Suppressor macrophage (primary cell): ENCODE results near the gene RAB17.

Experiments
- DNase-seq, 4 experiments: peaks; one replicate each; pipeline ENCODE4 v3.0.0-alpha.2; 2020 to 2022
- total RNA-seq, 17 experiments: gene quantifications; one replicate each; lab custom pipeline; 2026; ENCODE audit warnings: mixed read lengths in 6 of 17, inconsistent platforms in 3 of 17; lab: John Stamatoyannopoulos, UW

Gene RAB17
- total RNA-seq, result 0 to 3.2 (median 0.75) reads per million in 17 experiments

- no peak for DNase-seq
These were observed at the start of gene RAB17 for GRCh38 chr2:237590272-237591140. TSS of gene RAB17 (minus strand) at chr2:237590734. CDS start at chr2:237586154, 4,580 bp downstream.

- no peak for DNase-seq
These were observed 49.3 kb upstream of the RAB17 start for GRCh38 chr2:237639836-237640220.

DNA sequence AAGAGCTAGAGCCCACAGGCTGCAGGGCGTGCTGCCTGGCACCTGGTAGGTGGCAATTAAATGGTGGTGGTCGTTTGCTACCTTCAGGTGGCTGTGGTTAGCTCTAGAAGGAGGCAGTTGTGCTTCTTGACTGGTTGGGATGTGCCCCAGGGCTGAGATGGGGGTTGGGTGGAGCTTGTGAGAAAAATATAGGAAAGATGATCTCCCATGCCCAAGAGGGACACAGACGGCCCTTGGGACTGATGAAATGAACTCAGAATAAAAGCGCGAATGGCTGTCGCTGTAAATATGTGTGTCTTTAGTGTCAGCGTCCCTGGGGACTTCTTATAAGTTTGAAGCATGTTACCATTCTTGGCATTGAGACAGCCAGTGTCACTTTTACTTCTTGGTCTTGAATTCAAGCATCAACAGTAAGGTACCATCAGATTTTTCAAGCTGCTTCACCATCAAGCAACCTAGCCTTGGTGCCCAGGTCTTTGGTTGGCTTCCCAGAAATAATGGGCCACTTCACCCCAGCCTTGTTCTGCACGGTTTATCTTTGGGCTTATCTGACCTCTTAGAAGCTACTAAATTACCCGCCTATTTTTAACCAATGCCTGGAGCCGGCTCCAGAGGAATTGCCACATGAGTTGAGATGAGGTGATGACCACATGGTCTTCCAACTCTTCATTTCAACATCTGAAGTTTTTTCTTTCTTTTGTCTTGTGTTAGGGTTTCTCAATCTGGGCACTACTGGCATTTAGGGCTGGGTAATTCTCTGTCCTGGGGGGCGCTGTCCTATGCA lies 48.7 kb upstream of the RAB17 start:
- peak in 2 of 4 experiments; percentile 35 to 38 for DNase-seq

GRCh38 chr2:237638176-237638575 lies 47.6 kb upstream of the RAB17 start:
- DNase-seq, result no peak

- no peak for DNase-seq
These were observed 47.0 kb upstream of the RAB17 start for GRCh38 chr2:237637429-237638135.

DNA sequence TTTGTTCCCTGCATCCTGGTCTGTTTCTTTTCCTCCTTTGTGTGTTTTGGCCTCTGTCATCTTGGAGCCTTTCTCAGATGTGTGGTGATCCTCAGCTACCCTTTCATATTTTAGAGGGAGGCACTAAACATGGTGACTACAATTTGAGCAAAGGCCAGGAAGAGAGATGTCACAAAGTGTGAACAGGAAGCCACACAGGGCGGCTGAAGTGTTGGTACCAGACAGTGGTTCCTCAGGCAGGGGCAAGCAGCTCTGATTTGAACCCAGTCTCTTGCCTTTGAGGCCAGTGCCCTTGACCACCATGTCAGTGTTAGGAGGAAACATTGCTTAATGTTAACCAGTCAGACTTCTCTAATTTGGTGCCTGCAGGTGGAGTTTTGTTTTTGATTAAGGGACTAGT lies 46.0 kb upstream of the RAB17 start:
- DNase-seq, result no peak

DNA sequence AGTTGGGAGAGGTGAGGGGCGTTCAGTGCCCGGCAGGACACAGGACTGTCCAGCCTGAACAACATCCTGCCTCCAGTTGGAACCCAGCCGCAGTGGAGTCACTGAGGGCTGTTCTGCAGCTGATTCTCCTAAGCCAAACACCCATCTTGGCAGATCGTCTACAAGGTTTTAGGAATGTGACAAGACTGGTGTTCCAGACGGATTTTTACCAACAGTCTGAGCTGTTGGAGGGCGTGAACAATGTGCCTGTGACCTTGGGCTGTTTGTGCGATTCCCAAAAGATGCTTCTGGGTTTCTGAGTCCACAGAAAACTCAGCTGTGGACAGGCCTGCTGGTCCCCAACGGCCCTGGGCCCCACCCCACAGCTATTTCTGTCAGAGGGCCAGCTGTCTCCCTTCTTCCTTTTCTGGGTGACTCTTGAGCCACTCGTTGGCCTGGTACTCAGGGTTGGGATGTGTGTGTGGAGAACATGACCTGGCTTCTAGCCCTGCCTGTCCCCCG lies 42.6 kb upstream of the RAB17 start:
- DNase-seq, result no peak

DNA sequence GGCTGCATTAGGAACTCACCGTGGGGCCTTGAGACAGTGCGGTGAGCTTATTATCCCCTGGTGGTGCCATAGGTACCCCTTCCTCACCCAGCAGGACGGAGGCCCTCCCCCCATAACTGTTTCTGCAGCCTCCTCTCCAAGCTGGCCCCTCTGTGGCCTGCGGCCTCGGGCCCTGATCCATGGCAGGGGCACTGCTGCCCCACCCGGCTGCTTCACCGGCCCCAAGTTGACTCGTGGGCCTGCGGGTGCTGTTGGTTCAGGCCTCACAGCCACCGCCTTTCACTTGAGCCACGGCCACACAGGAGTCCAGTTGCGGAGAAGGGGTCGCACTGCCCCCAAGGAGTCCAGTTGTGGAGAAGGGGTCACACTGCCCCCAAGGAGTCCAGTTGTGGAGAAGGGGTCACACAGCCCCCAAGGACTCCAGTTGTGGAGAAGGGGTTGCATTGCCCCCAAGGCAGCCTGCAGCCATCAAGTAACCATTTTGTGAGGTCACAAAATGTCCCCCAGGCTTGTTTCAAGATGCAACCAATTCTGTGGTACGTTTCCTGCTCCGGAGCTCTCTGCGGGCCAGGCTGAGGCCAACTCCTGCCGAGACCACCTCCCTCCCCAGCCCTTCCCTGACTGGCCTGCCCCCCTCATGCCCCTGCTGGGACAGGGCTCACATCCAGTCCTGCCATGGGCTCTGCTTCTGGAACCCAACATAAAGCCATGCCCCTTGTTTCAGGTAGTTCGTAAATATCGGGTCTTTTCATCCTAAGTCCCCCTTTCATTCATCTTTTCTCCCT lies 41.5 kb upstream of the RAB17 start:
- no peak for DNase-seq

- peak in 1 of 4 experiments; percentile 15 for DNase-seq
These were observed 40.7 kb upstream of the RAB17 start for GRCh38 chr2:237631007-237631785.

GRCh38 chr2:237630216-237631000 lies 39.9 kb upstream of the RAB17 start:
- DNase-seq, result peak in 2 of 4 experiments; percentile 26 to 38

DNA sequence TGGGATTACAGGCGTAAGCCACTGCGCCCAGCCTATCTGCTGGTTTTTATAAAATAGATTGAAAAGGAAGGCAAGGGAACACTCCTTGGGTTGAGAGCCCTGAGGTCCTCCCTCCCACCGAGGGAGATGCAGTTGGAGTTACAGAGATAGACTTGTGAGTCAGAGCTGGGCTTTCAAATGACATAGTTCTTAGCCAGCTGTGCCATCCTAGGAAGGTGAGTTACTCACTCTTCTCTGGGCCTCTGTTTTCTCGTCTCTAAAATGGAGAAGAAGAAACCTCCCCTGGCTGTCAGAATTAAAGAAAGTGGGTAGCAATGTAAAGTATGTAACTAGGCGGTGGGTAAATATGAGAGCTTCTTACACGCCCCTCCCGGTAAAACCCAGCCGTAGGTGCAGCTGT lies 39.2 kb upstream of the RAB17 start:
- peak in 3 of 4 experiments; percentile 43 to 78 (median 65) for DNase-seq

- DNase-seq, result peak in 1 of 4 experiments; percentile 20
These were observed 38.6 kb upstream of the RAB17 start for GRCh38 chr2:237629188-237629534.

- DNase-seq, result no peak
These were observed 38.0 kb upstream of the RAB17 start for GRCh38 chr2:237628247-237629187.

- peak; percentile 45 to 81 (median 66) for DNase-seq
These were observed 37.1 kb upstream of the RAB17 start, which contains the start of gene LRRFIP1 for GRCh38 chr2:237627441-237628246. TSS of gene LRRFIP1 (plus strand) at chr2:237627587. CDS start at chr2:237627645, 58 bp downstream.

DNA sequence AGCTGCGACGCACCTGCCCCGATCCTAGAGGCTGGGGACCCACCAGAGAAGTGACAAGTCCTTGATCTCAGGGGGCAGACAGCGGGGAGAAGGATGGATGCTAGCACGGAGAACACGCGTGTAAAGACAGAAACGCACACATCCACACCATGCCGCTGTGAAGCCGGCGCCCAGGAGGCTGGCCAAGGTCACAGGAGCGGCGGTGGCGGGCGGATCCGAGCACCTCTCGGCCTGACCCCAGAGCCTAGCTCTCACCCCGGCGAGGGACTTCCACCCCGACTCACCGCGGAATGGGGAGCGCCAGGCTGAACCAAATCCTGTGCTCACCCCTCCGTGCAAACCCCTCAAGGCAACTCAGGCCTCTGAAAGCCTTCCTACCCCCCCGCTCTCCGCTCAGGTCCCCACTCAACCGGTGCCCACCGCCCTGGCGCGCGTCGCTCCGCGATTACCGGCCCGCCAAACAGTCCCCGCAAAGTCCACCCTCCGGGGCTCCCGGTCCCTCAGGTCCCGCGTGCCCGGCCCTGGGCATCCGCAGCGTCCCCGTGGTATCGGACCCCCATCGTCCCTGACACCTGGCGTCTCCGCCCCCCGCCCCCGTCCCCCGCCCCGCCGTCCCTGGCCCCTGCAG lies 36.4 kb upstream of the RAB17 start:
- DNase-seq, result peak in 1 of 4 experiments; percentile 19

GRCh38 chr2:237625777-237626176 lies 35.2 kb upstream of the RAB17 start:
- no peak for DNase-seq

DNA sequence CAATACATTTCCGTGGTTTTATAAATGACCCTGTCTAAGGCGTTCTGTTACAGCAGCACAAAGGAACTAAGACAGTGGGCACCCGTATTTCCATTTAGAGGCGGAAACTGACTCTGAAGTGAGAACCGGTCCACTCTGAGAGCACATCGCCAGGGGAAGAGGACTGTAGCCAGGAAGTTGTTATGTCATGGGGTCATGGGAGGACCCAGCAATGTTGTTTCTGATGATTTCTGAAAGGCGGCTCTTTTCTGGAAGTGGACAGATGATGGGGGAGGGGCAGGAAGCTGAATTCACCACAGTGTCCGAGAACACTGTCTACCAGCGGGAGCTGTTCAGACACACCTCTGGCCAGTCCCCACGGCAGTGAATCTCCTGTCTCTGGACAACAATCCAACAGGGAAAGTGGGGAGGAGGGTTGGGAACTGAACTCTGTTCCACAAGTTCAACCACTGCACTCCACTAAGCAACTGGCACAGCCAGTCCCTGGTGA lies 34.7 kb upstream of the RAB17 start:
- DNase-seq, result peak; percentile 68 to 86 (median 81)
